ENCODE data around the gene TMEM150C. TPM values are rescaled to one million over a fixed set of nuclear protein-coding genes. Genes with fewer than 3 reads are reported as not detected.
A peak's percentile ranks its signal among the peaks of the same experiment; 100 is the strongest.
"Not testable (repeated sequence)": the region's sequence is repeated elsewhere in the genome, so short reads cannot be mapped to it uniquely, and the experiment has no call there.

Gene TMEM150C
- total RNA-seq, 1 donor, result 3.3 TPM

DNA sequence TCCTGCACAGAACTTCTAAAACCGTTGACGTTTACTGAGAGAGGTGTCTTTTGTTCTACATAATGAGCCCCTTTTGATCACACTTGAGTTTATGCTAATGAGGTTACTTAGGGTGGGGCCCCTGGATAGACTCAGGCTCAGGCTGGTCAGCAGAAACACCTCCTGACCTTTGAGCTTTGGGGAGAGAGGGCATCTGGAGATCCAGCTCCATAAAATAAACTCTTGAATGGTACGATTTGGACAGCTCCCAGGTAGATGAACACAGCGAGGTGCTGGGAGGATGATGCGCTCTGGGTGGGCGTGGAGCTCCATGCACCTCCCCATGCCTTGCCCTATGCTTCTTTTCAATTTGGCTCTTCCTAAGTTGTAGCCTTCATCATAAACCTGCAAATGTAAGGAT, 79.4 kb downstream of the TMEM150C start:
- Histone ChIP-seq H3K4me2 (ENCODE audit: insufficient read depth, low read length) (no peak overlapping the region), H2AFZ (ENCODE audit: low read length) (no peak overlapping the region), H4K20me1 (ENCODE audit: insufficient read depth, low read length) (no peaks in the 10 kb centered on the region), H3K79me2 (ENCODE audit: insufficient read depth, low read length) (no peaks in the 10 kb centered on the region), H3K9me3 (ENCODE audit: low read depth, low read length) (no peaks in the 10 kb centered on the region), H3K27me3 (ENCODE audit: insufficient read depth, low read length) (no peaks in the 10 kb centered on the region), H3K27ac (ENCODE audit: low read depth, low read length) (no peak overlapping the region), H3K4me1 (ENCODE audit: insufficient read depth, low read length) (no peaks in the 10 kb centered on the region), H3K36me3 (ENCODE audit: insufficient read depth, low read length) (no peaks in the 10 kb centered on the region), H3K4me3 (ENCODE audit: insufficient read depth, low read length) (no peak overlapping the region)
- TF ChIP-seq, protein P1, sequence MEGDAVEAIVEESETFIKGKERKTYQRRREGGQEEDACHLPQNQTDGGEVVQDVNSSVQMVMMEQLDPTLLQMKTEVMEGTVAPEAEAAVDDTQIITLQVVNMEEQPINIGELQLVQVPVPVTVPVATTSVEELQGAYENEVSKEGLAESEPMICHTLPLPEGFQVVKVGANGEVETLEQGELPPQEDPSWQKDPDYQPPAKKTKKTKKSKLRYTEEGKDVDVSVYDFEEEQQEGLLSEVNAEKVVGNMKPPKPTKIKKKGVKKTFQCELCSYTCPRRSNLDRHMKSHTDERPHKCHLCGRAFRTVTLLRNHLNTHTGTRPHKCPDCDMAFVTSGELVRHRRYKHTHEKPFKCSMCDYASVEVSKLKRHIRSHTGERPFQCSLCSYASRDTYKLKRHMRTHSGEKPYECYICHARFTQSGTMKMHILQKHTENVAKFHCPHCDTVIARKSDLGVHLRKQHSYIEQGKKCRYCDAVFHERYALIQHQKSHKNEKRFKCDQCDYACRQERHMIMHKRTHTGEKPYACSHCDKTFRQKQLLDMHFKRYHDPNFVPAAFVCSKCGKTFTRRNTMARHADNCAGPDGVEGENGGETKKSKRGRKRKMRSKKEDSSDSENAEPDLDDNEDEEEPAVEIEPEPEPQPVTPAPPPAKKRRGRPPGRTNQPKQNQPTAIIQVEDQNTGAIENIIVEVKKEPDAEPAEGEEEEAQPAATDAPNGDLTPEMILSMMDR (IDR thresholded peaks at IDR 0.05; ENCODE audit: extremely low read depth, low read depth, low read length), result no peak
- DNase-seq (ENCODE audit: insufficient read length, low spot score, missing footprints), result peak; percentile 25

DNA sequence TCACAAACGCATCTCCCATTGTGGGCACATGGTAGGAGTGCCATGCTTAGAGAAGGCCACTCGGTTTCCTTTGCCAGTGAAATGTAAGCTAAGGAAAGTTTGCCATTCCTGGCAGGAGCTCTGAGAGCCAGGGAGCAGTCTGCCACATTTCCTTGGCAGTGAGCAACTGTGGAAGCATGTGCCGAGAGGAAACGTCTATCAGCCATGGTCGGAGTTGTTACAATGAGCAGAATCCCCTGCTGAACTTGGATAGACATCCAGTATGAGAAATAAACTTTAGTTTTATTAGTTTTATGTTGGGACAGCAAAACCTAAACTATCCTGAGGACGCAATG, 80.3 kb downstream of the TMEM150C start:
- no peak overlapping the region for H3K4me3 ChIP-seq (ENCODE audit: insufficient read depth, low read length)
- no peaks in the 10 kb centered on the region for H3K4me1 ChIP-seq (ENCODE audit: insufficient read depth, low read length)
- H2AFZ ChIP-seq (ENCODE audit: low read length), result no peak overlapping the region
- H3K79me2 ChIP-seq (ENCODE audit: insufficient read depth, low read length), result no peaks in the 10 kb centered on the region
- H4K20me1 ChIP-seq (ENCODE audit: insufficient read depth, low read length), result no peaks in the 10 kb centered on the region
- no peak overlapping the region for H3K27ac ChIP-seq (ENCODE audit: low read depth, low read length)
- H3K9me3 ChIP-seq (ENCODE audit: low read depth, low read length), result no peaks in the 10 kb centered on the region
- no peaks in the 10 kb centered on the region for H3K27me3 ChIP-seq (ENCODE audit: insufficient read depth, low read length)
- no peak for DNase-seq (ENCODE audit: insufficient read length, low spot score, missing footprints)
- TF ChIP-seq, protein P1 (IDR thresholded peaks at IDR 0.05; ENCODE audit: extremely low read depth, low read depth, low read length), result no peak
- no peaks in the 10 kb centered on the region for H3K36me3 ChIP-seq (ENCODE audit: insufficient read depth, low read length)
- no peak overlapping the region for H3K4me2 ChIP-seq (ENCODE audit: insufficient read depth, low read length)

DNA sequence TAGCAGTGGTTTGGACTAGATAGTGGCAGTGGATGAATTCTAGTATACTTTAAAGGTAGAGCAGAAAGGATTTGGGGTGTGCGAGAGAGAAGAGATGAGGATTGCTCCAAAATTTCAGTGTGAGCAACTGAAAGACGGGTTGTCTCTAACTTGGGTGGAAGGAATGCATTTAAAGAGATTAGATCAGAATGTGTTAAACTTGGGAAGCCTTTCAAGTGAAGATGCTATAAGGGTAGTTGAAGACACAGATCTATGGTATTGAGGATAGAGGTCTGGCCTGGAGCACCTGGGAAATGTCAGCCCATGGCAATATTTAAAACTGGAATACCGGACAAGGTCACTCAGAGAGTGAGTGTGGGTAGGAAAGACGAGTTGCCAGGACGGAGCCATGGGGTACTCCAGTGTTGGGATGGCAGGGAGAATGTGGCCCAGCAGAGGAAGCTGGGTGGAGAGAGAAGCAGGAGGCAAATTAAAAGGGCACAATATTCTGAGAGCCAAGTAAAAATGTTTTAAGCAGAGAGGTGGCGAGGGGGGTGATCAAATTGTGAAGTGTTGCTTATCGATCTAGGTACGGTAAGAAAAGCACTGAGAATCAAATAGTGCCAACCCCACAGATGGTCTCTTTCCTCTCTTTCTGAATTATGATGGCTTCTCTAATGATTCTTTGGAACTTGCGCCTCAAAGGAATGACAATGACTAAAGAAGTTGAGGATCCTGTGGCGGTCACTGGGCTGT, 80.8 kb downstream of the TMEM150C start:
- Histone ChIP-seq H2AFZ (ENCODE audit: low read length) (no peak overlapping the region), H4K20me1 (ENCODE audit: insufficient read depth, low read length) (no peaks in the 10 kb centered on the region), H3K4me1 (ENCODE audit: insufficient read depth, low read length) (no peaks in the 10 kb centered on the region), H3K9me3 (ENCODE audit: low read depth, low read length) (no peaks in the 10 kb centered on the region), H3K79me2 (ENCODE audit: insufficient read depth, low read length) (no peaks in the 10 kb centered on the region), H3K27ac (ENCODE audit: low read depth, low read length) (no peak overlapping the region), H3K4me3 (ENCODE audit: insufficient read depth, low read length) (no peak overlapping the region), H3K27me3 (ENCODE audit: insufficient read depth, low read length) (no peaks in the 10 kb centered on the region), H3K36me3 (ENCODE audit: insufficient read depth, low read length) (no peaks in the 10 kb centered on the region), H3K4me2 (ENCODE audit: insufficient read depth, low read length) (no peak overlapping the region)
- TF ChIP-seq, protein P1 (IDR thresholded peaks at IDR 0.05; ENCODE audit: extremely low read depth, low read depth, low read length), result no peak
- DNase-seq (ENCODE audit: insufficient read length, low spot score, missing footprints), result peak; percentile 44

DNA sequence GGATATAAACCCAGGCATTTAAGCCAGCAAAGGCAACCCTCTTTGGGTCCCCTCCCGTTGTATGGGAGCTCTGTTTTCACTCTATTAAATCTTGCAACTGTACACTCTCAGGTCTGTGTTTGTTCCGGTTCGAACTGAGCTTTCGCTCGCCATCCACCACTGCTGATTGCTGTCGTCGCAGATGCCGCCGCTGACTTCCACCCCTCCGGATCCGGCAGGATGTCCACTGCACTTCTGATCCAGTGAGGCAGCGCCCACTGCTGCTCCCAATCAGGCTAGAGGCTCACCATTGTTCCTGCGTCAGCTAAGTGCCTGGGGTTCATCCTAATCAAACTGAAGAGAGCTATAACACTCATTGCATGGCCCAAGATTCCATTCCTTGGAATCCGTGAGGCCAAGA, 82.2 kb downstream of the TMEM150C start:
- H3K27me3 ChIP-seq (ENCODE audit: insufficient read depth, low read length), result no peaks in the 10 kb centered on the region
- no peak overlapping the region for H3K27ac ChIP-seq (ENCODE audit: low read depth, low read length)
- H3K4me2 ChIP-seq (ENCODE audit: insufficient read depth, low read length), result no peak overlapping the region
- no peaks in the 10 kb centered on the region for H3K9me3 ChIP-seq (ENCODE audit: low read depth, low read length)
- H4K20me1 ChIP-seq (ENCODE audit: insufficient read depth, low read length), result no peaks in the 10 kb centered on the region
- no peak overlapping the region for H3K4me3 ChIP-seq (ENCODE audit: insufficient read depth, low read length)
- H3K36me3 ChIP-seq (ENCODE audit: insufficient read depth, low read length), result no peaks in the 10 kb centered on the region
- H3K79me2 ChIP-seq (ENCODE audit: insufficient read depth, low read length), result no peaks in the 10 kb centered on the region
- TF ChIP-seq, protein P1 (IDR thresholded peaks at IDR 0.05; ENCODE audit: extremely low read depth, low read depth, low read length), result no peak
- no peaks in the 10 kb centered on the region for H3K4me1 ChIP-seq (ENCODE audit: insufficient read depth, low read length)
- DNase-seq (ENCODE audit: insufficient read length, low spot score, missing footprints), result no peak
- no peak overlapping the region for H2AFZ ChIP-seq (ENCODE audit: low read length)

DNA sequence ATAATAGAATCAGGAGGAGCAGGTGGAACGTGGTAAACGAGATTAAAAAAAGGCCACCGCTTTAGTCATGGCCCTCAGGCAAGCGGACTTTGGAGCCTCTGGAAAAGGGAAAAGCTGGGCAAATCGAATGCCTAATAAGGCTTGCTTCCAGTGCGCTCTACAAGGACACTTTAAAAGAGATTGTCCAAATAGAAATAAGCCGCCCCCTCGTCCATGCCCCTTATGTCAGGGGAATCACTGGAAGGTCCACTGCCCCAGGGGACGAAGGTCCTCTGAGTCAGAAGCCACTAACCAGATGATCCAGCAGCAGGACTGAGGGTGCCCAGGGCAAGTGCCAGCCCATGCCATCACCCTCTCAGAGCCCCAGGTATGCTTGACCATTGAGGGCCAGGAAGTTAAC, 84.3 kb downstream of the TMEM150C start:
- H3K4me1 ChIP-seq (ENCODE audit: insufficient read depth, low read length); H2AFZ ChIP-seq (ENCODE audit: low read length); DNase-seq (ENCODE audit: insufficient read length, low spot score, missing footprints); H3K4me2 ChIP-seq (ENCODE audit: insufficient read depth, low read length); H3K4me3 ChIP-seq (ENCODE audit: insufficient read depth, low read length); H3K27me3 ChIP-seq (ENCODE audit: insufficient read depth, low read length); H3K27ac ChIP-seq (ENCODE audit: low read depth, low read length); H3K9me3 ChIP-seq (ENCODE audit: low read depth, low read length); H3K79me2 ChIP-seq (ENCODE audit: insufficient read depth, low read length); H3K36me3 ChIP-seq (ENCODE audit: insufficient read depth, low read length); H4K20me1 ChIP-seq (ENCODE audit: insufficient read depth, low read length): not testable (repeated sequence)

DNA sequence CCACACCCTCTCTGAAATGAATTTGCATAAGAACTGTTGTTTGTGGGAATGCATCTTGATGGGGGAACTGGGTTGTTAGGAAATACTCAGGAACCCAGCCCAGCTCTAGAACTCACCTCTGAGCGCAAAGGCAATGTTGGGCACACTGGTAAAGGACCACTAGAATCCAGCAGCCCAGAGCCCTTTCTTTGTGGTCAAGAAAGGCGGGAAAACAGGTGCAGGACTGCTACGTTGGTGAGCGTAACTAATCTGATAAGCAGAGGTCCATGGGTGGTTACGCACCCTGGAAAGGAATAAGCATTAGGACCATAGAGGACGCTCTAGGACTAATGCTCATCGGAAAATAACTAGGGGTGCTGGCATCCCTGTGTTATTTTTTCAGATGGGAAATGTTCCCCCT, 85.9 kb downstream of the TMEM150C start:
- not testable (repeated sequence) for H2AFZ ChIP-seq (ENCODE audit: low read length); H3K27ac ChIP-seq (ENCODE audit: low read depth, low read length); H3K4me1 ChIP-seq (ENCODE audit: insufficient read depth, low read length); H3K36me3 ChIP-seq (ENCODE audit: insufficient read depth, low read length); H3K4me3 ChIP-seq (ENCODE audit: insufficient read depth, low read length); H3K27me3 ChIP-seq (ENCODE audit: insufficient read depth, low read length); DNase-seq (ENCODE audit: insufficient read length, low spot score, missing footprints); H3K4me2 ChIP-seq (ENCODE audit: insufficient read depth, low read length); H3K79me2 ChIP-seq (ENCODE audit: insufficient read depth, low read length); H3K9me3 ChIP-seq (ENCODE audit: low read depth, low read length); H4K20me1 ChIP-seq (ENCODE audit: insufficient read depth, low read length)

Measured in osteoblast (primary cell).